ENCODE results near the gene TEX36. TPM values are rescaled to one million over a fixed set of nuclear protein-coding genes. Genes with fewer than 3 reads are reported as not detected.

Gene TEX36
- total and polyA plus RNA-seq, 2 donors (not counting 1 experiment from before 2014, with no cell fraction given), result not detected

GRCh38 chr10:125607689-125608290 lies 75.2 kb downstream of the TEX36 start:
- intact Hi-C loops (cut with micrococcal nuclease), result no loop called here
- H3K9me3 ChIP-seq (ENCODE audit: control extremely low read depth in 1 of 3, control insufficient read depth in 2 of 3, insufficient read depth in 1 of 3, low read length in 2 of 3), result peaks cover 0 to 9% (median 0%) of the 10 kb centered on the region in 3 donors
- no peaks in the 10 kb centered on the region for H3K4me1 Mint-ChIP-seq
- no peaks in the 10 kb centered on the region for H3K4me1 ChIP-seq (ENCODE audit: control insufficient read depth in 2 of 2, insufficient read depth in 2 of 2, low read length in 2 of 2)
- H3K27me3 ChIP-seq (replicated peaks in 1 of 4; ENCODE audit: control extremely low read depth in 1 of 4, control insufficient read depth in 3 of 4, insufficient read depth in 4 of 4, low read length in 3 of 4), result no peaks in the 10 kb centered on the region
- CTCF ChIA-PET, result no interaction called here
- H4K20me1 ChIP-seq (ENCODE audit: control insufficient read depth, insufficient read depth, low read length, poor library complexity, severe bottlenecking), result no peaks in the 10 kb centered on the region
- no peak for ATAC-seq (ENCODE audit: low read depth)
- TF ChIP-seq CTCF (IDR thresholded peaks at IDR 0.05) (no peak), EZH2 (IDR thresholded peaks at IDR 0.05; ENCODE audit: borderline replicate concordance, insufficient read depth, low read depth, low read length, poor library complexity, severe bottlenecking) (no peak)
- 88% methylated on average over 5 of the region's 7 CpGs for WGBS (ENCODE audit: insufficient coverage)
- H3K27ac Mint-ChIP-seq, result no peak overlapping the region
- H3K27ac ChIP-seq (ENCODE audit: low read length in 2 of 2), result no peak overlapping the region
- no peaks in the 10 kb centered on the region for H3K36me3 ChIP-seq (replicated peaks in 1 of 2; ENCODE audit: control extremely low read depth in 1 of 2, control insufficient read depth in 1 of 2, extremely low read depth in 1 of 2, insufficient read depth in 2 of 2, low read length in 1 of 2)
- peaks cover 3% of the 10 kb centered on the region for H3K27me3 Mint-ChIP-seq
- H3K9ac ChIP-seq (ENCODE audit: low read length), result no peak overlapping the region
- DNase-seq, result no peak
- H3K9me3 Mint-ChIP-seq (ENCODE audit: insufficient read depth), result no peaks in the 10 kb centered on the region
- POLR2A ChIA-PET, result no interaction called here
- H2AFZ ChIP-seq (ENCODE audit: insufficient read depth, low read depth, low read length, poor library complexity, severe bottlenecking), result no peak overlapping the region
- H3K4me2 ChIP-seq (replicated peaks; ENCODE audit: low read depth, low read length, poor library complexity, severe bottlenecking), result no peak overlapping the region
- H3K4me3 Mint-ChIP-seq, result no peak overlapping the region
- no peak overlapping the region for H3K4me3 ChIP-seq (ENCODE audit: control extremely low read depth in 1 of 5, extremely low read depth in 1 of 5, insufficient read depth in 1 of 5, low read depth in 2 of 5, low read length in 4 of 5)
- no peaks in the 10 kb centered on the region for H3K79me2 ChIP-seq (ENCODE audit: control insufficient read depth, insufficient read depth, low read length)

DNA sequence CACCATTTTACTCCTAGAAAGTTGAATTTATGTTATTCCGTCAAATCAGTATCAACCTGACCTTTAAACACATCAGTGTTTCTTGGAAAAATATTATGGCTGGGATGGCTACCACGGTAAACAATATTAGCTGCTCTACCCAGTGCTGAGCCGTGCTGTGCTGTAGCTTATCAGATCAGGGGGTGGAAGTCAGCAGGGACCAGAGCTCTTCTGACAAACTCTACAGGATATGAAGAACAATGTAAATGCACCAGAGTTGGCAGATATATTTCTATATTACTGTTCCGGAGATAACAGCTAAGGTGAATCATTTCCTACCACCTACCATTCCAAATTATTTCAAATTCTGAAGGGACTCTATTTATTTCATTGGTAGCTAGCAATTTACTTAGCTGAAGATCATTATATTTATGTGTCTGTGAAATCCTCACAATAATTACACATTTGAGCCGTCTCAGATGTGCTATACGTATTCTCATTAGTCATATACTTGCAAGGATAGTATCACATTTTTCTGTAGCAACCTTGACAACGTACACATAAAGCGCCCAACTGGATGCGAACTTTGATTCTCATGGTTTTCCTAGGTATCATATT lies 76.5 kb downstream of the TEX36 start:
- Histone ChIP-seq H2AFZ (ENCODE audit: insufficient read depth, low read depth, low read length, poor library complexity, severe bottlenecking) (no peak overlapping the region), H3K4me3 (ENCODE audit: control extremely low read depth in 1 of 5, extremely low read depth in 1 of 5, insufficient read depth in 1 of 5, low read depth in 2 of 5, low read length in 4 of 5) (no peak overlapping the region), H3K9ac (ENCODE audit: low read length) (no peak overlapping the region), H3K36me3 (replicated peaks in 1 of 2; ENCODE audit: control extremely low read depth in 1 of 2, control insufficient read depth in 1 of 2, extremely low read depth in 1 of 2, insufficient read depth in 2 of 2, low read length in 1 of 2) (no peaks in the 10 kb centered on the region), H3K27me3 (replicated peaks in 1 of 4; ENCODE audit: control extremely low read depth in 1 of 4, control insufficient read depth in 3 of 4, insufficient read depth in 4 of 4, low read length in 3 of 4) (no peaks in the 10 kb centered on the region), H3K9me3 (ENCODE audit: control extremely low read depth in 1 of 3, control insufficient read depth in 2 of 3, insufficient read depth in 1 of 3, low read length in 2 of 3) (peaks cover 0 to 10% (median 0%) of the 10 kb centered on the region in 3 donors), H3K27ac (ENCODE audit: low read length in 2 of 2) (no peak overlapping the region), H3K4me2 (replicated peaks; ENCODE audit: low read depth, low read length, poor library complexity, severe bottlenecking) (no peak overlapping the region), H4K20me1 (ENCODE audit: control insufficient read depth, insufficient read depth, low read length, poor library complexity, severe bottlenecking) (no peaks in the 10 kb centered on the region), H3K79me2 (ENCODE audit: control insufficient read depth, insufficient read depth, low read length) (no peaks in the 10 kb centered on the region), H3K4me1 (ENCODE audit: control insufficient read depth in 2 of 2, insufficient read depth in 2 of 2, low read length in 2 of 2) (no peaks in the 10 kb centered on the region)
- no peak for ATAC-seq (ENCODE audit: low read depth)
- DNase-seq, result no peak
- no peak overlapping the region for H3K27ac Mint-ChIP-seq
- H3K4me3 Mint-ChIP-seq, result no peak overlapping the region
- ChIA-PET CTCF (no interaction called here), POLR2A (no interaction called here)
- H3K4me1 Mint-ChIP-seq, result no peaks in the 10 kb centered on the region
- H3K9me3 Mint-ChIP-seq (ENCODE audit: insufficient read depth), result no peaks in the 10 kb centered on the region
- WGBS (ENCODE audit: insufficient coverage), result 74% methylated on average over 7 of the region's 9 CpGs
- intact Hi-C loops (cut with micrococcal nuclease), result no loop called here
- TF ChIP-seq EZH2 (IDR thresholded peaks at IDR 0.05; ENCODE audit: borderline replicate concordance, insufficient read depth, low read depth, low read length, poor library complexity, severe bottlenecking) (no peak), CTCF (IDR thresholded peaks at IDR 0.05) (no peak)
- peaks cover 3% of the 10 kb centered on the region for H3K27me3 Mint-ChIP-seq
